ENCODE measurements around the gene FGD4.

DNA sequence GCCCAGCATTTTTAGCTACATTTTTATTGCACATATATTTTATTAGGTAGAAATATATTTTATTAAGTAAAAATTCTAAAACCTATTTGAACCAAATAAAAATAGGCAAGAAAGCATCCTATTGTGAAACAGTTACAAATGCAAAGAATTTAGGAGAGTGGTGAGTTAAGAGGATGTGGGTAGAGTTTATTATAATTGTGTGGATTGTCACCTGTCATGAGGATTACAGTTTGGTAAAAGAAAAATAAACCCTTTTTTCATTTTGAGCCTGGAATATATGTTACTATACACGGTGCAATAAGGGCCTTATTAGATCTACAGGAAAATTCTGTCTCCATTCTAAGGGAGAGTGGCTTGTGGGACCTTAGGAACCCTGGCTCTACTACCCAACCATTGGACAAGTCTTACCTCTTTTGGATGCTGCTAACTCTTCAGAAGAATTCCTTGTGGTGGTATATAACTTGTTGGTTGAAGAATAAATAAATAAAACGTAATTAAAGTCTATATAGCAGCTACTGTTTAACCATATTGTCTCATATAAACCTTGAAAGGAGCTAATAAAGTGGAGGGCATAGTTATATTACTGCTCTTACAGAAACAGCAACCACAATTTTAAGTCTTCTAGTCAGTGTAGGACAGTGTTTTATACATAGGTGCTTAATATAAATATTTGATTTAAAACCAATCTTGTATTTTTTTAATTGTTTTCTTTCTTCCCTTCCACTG, 67.8 kb downstream of the FGD4 start:
- no peak for TF ChIP-seq CTCF (IDR thresholded peaks at IDR 0.05)
- TF ChIP-seq POLR2A (IDR thresholded peaks at IDR 0.05), result no peak

Measured in body of pancreas (tissue), 4 donors.